EL (cell line): ENCODE data around the gene ALB.
"Not testable (repeated sequence)": the region's sequence is repeated elsewhere in the genome, so short reads cannot be mapped to it uniquely, and the experiment has no call there.

ENCODE experiments used
- DNase-seq: peaks from one replicate; pipeline ENCODE4 v3.0.0-alpha.2; 2016

ALB gene

GRCh38 chr4:73404042-73404441 lies at the start of gene ALB:
Gene ALB, plus strand, starts transcription at chr4:73404287. Its CDS starts 41 bp downstream, at chr4:73404328.
- no peak for DNase-seq

- DNase-seq, result not testable (repeated sequence)
These were observed 46.9 kb upstream of the ALB start for GRCh38 chr4:73357174-73357573.

- not testable (repeated sequence) for DNase-seq
These were observed 34.4 kb upstream of the ALB start for GRCh38 chr4:73369506-73370199.

- DNase-seq, result no peak
These were observed 28.8 kb upstream of the ALB start for GRCh38 chr4:73375328-73375741.

- DNase-seq, result no peak
These were observed 27.8 kb upstream of the ALB start for GRCh38 chr4:73376251-73376650.

- no peak for DNase-seq
These were observed 27.1 kb upstream of the ALB start for GRCh38 chr4:73376976-73377375.

- no peak for DNase-seq
These were observed 25.2 kb upstream of the ALB start for GRCh38 chr4:73378887-73379286.

GRCh38 chr4:73379946-73380345 lies 24.1 kb upstream of the ALB start:
- no peak for DNase-seq

- DNase-seq, result no peak
These were observed 22.9 kb upstream of the ALB start for GRCh38 chr4:73381214-73381613.

GRCh38 chr4:73383452-73383851 lies 20.6 kb upstream of the ALB start:
- no peak for DNase-seq

GRCh38 chr4:73387552-73387951 lies 16.5 kb upstream of the ALB start:
- DNase-seq, result no peak

GRCh38 chr4:73388887-73389286 lies 15.2 kb upstream of the ALB start:
- no peak for DNase-seq

- DNase-seq, result not testable (repeated sequence)
These were observed 14.4 kb upstream of the ALB start for GRCh38 chr4:73389663-73390062.

GRCh38 chr4:73391774-73392173 lies 12.3 kb upstream of the ALB start:
- DNase-seq, result no peak

GRCh38 chr4:73392936-73393335 lies 11.2 kb upstream of the ALB start:
- DNase-seq, result no peak

GRCh38 chr4:73396304-73396703 lies 7.8 kb upstream of the ALB start:
- DNase-seq, result no peak

- no peak for DNase-seq
These were observed 6.8 kb upstream of the ALB start for GRCh38 chr4:73396993-73397972.

- DNase-seq, result no peak
These were observed 2.7 kb upstream of the ALB start for GRCh38 chr4:73401412-73401811.

- no peak for DNase-seq
These were observed 370 bp downstream of the ALB start for GRCh38 chr4:73404457-73404856.

- DNase-seq, result no peak
These were observed 1.1 kb downstream of the ALB start for GRCh38 chr4:73405138-73405537.

GRCh38 chr4:73406548-73406875 lies 2.4 kb downstream of the ALB start:
- no peak for DNase-seq

GRCh38 chr4:73407227-73407673 lies 3.2 kb downstream of the ALB start:
- no peak for DNase-seq

GRCh38 chr4:73408181-73408867 lies 4.2 kb downstream of the ALB start:
- no peak for DNase-seq
